Stromal cell of bone marrow (primary cell): ENCODE measurements around the gene CRACR2B.

Source experiments
- DNase-seq: peaks from one replicate; pipeline ENCODE4 v3.0.0-alpha.2; 2012; ENCODE audit warnings: low read depth

The CRACR2B gene

DNA sequence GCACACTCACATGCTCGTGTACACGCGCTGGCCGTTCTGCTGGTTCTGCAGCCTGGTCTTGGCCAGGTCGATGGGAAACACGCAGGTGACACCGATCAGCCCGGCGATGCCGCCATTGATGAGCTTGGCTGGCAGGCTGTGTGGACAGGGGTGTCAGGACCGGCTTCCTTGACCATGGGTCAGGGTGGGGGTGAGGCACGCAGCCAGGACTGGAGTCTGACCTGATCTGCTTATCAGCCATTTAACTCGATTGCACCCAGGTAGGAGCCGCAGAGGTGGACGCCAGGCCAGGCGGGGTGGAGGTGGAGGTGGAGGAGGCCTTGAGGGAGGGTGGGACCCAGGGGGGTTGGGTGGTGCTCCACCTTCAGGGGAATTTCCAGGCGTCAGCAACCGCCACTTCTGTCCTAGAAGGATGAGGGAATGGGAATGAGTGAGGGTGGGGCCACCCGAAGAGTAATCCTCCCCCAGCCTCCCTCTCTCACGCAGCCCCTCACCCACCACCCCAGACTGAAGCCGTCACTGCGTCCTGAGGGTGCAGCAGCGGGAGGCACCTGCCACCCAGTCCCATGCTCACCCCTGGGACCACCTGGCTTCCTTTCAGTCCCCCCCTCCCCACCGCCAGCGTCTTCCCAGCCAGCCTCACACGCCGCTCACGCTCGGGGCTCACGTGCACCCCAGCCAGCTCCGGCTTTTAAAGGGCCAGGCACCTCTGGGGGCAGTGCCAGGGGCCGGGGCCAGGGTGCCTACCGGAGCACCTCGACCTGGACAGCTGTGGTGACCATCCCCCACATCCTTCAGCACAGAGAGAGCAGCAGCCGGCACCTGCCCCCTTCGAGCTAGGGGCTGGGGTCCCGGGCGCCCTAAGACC lies 32.7 kb upstream of the CRACR2B start:
- no peak for DNase-seq

DNA sequence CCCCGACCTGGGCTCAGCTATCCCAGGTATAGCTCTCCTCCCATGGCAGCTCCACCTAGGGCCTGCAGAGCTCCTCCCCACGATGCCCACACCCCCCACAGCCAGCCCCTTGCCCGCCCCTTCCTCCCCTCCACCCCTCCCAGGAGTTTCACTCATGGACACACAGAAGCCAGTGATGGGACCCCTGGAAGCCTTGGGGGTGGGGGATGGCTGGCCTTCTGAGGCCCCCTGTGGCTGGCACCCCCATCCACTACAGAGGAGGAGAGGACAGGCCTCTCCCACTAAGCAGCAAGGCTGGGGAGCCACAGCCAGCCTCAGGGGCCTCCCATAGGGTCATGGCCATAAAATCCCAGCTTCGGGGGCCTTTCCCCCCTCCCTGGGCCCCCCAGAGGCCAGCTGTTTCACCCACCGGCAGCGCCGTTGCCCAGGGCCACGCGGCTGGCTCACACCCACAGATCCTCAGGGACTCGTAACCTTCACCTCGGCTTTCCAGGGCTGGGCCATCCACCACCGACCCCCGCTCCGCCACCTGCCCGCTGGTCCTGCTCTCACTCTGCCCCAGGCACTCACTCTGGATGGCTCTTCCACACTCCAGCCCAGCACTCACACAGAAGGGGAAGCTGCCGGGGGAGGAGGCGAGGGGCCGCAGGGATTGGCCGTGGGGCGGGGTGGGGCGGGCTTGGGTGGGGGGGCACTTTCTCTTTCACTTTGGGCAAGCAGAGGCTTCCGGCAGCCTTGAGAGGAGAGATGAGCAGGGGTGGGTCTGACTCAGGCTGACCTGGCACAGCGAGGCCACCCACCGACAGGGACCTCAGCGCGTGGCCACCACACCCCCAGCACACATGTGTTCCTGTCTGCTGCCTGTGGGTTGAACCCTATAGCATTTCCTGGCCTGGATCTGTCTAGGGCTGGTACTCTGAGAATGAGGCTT lies 31.8 kb upstream of the CRACR2B start:
- peak; percentile 58 for DNase-seq

DNA sequence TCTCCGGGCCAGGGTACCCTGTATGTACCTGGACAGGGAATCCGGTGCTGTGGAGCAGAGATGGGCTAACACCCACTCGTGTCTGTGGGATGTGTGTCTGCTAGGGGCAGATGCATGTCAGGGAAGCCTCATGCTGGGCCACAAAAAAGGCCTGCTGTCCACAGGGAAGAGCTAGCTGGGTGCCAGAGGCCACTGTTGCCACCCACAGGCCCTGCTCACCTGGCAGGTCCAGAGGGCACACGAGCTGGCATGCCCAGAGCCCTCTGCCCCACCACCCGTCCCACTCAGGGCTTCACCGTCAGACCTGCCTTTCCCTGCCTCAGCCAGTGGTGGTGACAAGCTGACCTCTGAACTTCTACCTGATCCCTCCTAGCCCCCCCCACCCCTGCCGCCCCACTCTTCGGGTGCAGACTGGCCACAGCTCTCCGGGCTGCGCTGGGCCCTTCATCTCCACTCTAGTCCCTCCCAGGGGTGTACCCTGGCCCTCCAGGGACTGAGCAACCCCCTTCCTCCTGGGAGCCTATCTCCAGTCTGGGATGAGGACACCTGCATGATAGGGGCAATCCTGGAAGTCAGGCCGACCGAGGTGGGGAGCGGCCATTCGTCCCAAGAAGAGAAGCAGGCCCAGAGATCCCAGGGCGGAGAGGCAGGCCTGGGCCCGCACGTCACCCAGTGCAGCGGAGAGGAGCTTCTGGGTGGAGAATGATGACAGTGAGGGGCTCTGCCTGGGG lies 31.0 kb upstream of the CRACR2B start:
- DNase-seq, result no peak

DNA sequence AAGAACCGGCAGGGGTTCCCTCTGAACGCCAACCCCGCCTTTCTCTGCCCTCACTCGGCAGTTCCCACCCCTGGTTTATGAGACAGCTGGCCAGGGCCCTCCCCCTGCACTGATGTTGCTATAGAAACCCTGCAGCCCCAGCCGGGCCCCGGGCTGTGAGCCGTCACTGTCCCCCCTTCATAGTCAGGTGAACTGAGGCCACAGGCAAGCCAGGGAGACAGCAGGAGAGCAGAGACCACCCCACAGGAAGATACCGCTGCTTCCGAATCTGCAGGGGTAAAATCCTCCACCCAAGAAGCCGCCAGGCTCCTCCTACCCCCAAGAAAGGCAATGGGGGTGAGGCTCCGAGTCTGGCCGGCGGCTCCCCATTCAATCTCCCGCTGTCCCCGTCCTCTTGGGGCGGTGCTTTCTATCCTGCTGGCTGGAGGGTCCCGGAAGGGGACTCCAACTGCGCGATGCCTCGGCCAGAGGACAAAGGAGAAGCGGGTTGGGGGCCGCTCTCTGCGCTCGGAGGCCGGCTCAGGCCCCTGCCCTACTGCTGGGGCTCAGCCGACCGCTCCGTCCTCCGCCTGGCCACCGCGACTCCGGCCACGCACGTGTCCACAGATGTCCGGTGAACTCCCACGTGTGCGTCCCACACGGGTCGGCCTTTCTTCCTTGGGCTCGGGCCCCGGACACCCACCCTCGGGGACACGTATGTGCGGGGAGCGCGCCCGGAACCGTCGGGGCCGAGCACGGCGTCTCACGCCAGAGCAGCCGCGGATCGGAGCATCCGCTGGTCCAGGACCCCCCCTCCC lies 30.2 kb upstream of the CRACR2B start:
- DNase-seq, result peak; percentile 62

DNA sequence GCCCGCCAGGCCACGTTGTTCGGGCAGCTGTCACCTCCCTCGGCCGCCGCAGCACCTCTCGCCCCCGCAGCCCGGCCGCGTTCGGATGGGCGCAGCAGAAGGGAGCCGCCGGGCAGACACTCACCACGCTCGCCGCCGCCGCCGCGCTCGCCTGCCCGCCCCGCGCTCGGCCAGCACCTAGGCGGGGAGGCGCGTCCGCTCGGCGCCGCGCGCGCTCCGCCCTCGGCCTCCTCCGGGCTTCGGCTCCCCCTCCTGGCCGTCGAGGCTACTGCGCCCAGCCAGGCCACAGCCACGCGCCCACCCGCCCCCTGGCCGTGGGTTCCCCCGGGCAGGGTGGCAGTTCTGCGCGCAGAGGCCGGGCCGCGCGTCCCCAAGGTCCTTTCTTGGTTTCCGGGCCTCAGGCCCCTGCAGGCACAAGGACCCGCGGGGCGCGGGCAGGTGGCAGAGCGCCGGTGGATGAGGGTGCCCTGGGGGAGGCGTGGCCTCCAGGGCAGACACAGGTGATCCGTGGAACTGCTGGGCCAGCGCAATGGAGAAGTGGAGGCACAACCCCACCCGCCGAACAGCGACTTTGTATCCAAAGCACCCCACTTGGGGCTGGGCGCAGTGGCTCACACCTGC lies 29.5 kb upstream of the CRACR2B start, which contains the start of gene SLC25A22:
Gene SLC25A22 (minus strand): TSS at position 189 of the 621 bp plus-strand sequence. CDS start 3,275 bp downstream, outside the sequence.
- DNase-seq, result no peak

DNA sequence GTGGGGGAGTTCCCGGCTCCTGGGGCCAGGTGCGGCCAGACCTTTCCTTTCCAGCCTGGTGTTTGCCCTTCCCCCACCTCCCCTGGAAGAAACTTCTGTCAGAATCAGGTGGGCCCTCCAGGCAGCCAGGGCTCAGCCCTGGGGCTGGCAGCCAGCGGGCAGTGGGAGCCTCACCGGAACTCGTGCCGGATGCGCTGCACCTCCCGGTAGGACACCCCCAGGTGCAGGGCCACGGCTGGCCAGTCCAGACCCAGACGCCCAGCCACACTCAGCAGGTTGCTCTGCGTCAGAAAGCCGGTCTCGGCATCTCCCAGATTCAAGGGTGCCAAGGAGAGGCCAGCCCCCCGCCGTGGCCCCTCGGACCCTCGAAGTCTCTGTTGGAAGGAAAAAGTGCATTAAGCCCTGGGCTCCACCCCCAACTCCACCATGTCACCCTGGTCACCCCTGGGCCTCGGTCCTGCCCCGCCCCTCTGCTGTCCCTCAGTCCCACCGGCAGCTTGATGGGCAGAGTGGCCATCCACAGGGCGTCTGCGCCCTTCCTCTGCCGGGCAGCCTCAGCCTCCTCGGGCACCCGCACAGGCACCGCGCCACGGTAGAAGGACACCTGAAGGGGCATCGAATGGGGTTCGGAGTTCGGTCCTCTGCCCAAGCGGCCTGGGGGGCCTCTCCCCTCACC lies 27.9 kb upstream of the CRACR2B start:
- no peak for DNase-seq

DNA sequence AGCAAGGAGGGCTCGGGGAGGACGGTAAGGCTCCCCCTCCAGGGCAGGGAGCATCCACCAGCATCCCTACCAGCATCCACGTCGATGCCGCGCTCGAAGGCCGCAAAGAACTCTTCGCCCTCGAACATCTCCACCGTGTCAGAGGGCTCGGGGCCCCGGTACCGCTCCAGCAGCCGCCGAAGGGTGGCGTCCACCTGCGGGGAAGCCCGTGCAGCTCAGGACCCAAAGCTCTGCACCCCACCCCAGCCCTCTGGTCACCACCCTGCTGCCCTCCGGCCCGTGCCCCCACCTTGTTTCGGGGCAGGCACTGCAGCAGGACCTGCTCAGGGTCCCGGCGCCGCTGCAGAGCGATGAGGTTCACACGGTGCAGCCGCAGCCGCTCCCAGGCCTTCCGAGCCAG lies 27.2 kb upstream of the CRACR2B start:
- DNase-seq, result no peak

DNA sequence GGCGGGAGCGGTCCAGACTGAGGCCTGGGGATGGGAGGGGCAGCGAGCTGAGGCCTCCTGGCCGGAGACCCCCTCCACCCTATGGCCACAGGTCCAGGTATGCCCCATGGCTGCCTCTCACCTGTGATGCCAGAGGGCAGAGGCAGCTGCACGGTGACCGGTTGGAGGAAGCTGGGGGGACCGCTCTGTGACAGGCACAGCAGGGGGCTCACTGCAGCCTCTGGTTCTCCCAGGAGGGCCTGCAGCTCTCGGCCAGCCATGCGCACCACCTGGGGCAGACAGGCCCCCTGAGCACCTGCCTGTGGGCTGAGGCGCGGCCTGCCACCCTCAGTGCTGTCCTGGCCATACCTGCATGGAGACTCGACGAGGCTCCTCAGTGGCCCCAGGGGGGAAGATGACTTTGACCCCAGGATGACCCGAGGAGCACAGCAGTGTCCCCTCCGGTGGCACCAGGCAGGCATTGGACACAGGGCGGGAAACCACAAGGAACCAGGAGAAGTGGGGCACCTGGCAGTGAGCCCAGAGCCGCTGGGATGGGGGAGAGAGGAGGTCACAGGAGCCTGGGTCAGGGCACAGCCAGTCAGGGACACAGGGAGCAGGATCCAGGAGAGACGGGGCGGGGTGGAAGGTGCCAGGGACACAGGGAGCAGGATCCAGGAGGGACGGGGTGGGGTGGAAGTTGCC lies 26.5 kb upstream of the CRACR2B start:
- no peak for DNase-seq

DNA sequence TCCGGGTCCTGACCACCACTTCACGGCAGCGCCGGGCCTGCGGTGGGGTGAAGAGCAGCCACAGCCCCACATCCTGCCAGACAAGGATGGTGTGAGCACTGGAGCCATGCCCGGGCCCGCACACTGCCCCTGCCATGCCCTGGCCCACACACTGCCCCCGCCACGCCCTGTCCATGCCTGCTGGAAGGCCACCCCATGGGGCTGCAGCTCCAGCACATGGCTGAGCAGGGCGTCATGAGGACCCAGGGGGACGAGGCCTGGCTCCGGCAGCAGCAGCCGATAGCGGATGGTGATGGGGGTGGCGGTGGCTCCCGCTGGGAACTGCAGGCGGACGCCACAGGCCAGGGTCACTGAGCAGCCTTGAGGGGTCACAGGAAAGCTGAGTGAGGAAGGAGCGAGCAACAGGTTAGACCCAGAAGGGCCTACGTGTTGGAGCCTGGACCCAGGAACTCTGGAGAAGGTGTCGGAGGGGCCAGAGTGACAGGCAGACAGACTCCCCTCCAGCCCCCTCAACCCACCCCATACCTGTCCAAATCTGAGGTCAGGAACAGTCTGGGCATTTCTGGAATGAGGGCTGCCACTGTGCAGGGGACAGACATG lies 25.6 kb upstream of the CRACR2B start:
- DNase-seq, result no peak

DNA sequence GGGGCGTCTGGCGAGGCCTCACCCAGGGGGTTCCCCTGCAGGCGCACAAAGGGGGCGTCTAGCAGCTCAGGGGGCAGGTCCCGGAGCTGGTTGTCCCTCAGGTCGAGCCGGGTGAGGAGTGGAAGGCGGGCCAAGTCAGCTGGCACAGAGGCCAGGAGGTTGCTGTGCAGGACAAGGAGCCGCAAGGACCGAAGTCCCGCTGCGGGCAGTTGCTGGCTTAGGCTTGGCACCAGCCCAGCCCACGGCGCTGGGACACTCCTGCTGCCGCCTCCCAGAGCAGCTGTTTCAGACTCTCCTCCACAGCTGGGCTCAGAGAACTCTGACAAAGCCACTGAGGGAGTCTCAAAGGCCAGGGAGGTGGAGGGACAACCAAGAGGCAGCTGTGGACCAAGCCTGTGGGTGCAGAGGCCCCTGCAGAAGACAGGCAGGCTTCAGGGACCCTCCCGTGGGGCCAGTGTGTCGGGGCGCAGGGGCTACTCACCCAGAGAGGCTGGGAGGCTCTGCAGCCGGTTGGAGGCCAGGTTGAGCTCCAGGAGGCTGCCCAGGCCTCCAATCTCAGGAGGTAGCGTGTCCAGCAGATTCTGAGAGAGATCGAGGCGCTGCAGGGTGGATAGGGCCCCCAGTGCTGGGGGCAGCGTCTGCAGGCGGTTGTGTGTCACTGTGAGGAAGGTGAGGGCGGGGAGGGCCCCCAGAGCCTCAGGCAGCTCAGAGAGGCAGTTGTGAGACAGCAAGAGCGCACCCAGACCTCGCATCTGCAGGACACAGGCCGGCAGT lies 24.8 kb upstream of the CRACR2B start:
- no peak for DNase-seq

DNA sequence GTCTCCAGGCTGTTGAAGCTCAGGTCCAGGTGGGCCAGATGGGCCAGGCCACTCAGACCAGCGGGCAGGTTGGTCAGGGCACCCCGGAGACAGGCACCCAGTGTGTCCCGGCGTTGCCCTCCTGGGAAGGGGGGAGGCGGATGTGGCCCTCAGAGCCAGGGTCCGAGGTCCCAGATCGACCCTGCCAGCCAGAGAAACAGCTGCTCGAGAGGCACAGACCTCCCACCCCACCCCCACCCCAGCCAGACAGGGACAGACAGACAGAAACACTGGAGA lies 24.3 kb upstream of the CRACR2B start:
- no peak for DNase-seq

DNA sequence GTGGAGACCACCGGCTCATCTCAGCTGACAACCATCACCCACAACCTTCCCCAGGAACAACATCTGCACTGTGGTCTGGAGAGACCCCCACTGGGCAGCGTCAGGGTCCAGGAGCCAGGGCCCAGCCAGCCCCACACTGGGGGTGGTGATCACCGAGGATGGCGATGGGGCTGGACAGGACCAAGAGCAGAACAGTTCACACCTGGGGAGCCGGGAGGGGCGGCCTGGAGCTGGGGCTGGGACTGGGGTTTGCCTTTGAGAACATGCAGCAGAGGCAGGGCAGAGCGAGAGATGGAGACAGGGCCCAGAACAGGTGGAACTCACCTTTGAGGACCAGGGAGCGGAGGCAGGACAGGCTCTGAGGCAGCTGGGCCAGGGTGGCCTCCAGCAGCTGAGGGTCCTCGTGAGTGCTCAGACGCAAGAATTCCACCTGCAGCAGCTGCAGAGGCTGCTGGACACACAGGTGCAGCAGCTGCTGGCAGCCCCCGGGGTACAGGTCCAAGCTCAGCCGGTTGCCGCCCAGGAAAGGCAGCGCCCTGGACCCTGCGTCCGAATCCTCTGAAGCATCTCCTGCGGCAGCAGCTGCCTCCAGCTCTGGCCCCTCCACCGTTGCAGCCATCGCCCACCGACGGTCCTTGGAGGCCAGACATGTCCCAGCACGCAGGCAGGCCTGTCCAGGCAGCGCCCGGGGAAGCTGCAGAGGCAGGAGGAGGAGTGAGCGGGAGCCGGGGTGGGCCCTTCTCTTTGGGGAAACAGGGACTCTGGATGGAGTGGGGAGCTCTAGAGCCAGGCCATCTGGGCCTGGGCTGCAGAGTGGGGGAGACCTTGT lies 23.7 kb upstream of the CRACR2B start:
- DNase-seq, result no peak

DNA sequence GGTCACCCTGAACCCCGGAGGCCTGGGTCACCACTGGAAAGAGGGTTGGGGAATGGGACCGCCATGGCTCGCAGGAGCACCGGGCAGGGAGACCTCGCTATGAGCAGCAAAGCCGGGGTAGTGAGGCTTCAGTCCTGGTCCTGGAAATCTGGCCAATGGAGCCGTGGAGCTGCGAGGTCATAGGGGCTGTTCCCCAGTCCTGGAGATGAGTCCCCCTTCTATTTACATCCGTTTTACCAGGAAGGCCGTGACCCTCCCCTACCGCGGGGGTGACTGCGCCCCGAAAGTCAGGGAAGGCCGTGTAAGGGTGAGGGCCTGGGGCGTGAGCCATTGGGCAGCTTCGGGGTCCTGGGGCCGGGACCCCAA lies 23.1 kb upstream of the CRACR2B start:
- no peak for DNase-seq

DNA sequence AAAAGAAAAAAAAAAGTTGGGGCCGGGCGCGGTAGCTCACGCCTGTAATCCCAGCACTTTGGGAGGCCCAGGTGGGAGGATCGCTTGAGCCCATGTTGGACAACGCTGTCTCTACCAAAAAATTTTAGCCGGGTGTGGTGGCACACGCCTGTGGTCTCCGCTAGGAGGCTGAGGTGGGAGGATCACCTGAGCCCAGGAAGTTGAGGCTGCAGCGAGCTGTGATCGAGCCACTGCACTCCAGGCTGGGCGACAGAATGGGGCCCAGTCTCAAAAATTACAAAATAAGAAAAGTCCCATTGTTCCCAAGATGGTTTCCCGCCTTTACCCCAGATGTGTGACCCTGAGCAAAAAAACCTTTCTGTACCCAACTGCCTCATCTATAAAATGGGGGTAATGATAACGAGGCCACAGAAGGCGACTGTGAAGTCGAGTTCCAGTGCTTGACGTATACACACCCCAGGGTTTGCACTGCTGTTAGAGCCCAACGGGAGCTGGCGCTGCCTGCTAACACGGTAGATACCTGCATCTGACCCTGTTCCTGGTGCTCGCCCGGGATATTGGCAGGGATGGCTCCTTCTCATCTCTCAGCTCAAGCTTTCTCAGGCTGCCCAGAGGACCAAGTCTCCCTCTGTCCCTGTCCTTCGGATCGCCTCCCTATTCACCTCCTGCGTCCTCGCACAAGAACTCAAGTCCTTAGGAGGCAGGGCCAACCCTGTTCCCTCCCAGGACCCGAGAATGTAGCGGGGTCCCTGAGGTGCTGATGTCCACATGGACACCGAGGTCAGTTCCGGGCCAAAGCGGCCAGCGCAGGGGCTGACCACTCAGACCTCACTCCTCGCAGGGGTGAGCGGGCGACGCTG lies 19.1 kb upstream of the CRACR2B start:
- no peak for DNase-seq

DNA sequence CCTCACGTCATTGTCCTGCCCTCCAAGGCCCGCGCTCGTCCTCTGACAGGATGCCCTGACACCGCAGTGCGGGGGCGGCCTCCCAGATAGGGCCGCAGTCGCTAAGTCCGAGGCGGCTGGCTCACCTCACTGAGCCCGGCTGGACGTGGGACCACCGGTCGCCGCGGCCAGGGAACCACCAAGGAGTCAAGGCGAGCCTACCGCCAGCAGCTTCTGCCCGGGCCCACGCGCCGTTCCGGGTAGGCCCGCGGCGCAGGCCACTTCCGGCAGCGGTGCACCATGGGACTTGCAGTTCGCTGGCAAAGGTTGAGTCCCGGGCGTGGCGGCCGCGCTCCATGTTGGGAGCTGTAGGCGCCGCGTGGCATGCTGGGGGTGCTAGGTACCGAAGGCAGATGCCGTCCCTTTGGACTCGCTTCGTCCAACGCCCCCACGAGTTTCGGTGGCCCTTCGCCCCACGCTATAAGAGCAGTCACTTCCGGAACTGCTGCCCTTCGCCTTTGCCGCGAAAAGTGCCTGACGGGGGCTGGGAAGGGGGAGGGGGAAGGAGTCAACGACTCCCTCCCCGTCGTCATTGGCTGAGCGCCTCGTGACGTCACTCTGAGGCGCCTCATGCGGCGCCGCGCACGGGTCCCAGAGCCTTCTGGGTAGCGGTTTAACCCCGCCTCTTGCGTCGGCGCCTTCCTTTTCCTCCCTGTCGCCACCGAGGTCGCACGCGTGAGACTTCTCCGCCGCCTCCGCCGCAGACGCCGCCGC lies 18.3 kb upstream of the CRACR2B start, which contains the start of gene RPLP2:
Gene RPLP2 (plus strand): TSS at position 681 of the 753 bp plus-strand sequence. CDS start 268 bp downstream, outside the sequence.
- DNase-seq, result peak; percentile 93

DNA sequence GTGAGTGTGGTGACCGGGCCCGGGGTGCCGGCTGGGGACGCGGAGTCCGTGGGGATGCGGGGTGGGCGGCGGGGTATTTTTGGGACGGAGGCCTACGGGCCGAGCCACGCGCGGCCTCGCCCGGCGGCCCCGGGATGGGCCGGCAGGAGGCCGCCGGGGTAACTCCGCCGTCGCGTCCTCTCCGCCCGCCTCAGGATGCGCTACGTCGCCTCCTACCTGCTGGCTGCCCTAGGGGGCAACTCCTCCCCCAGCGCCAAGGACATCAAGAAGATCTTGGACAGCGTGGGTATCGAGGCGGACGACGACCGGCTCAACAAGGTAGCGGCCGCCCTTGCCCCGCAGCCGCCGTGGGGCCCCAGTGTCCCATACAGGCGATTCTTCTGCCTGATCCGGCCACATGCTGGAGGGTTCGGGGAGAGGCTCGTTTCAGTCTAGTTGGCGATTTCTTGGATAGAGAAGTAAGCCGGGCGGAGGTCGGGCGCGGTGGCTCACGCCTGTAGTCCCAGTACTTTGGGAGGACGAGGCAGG lies 17.6 kb upstream of the CRACR2B start:
- no peak for DNase-seq
